GM10248 (cell line): ENCODE measurements around the gene KRT80.

Experiments used
- CTCF ChIA-PET: fragments of 300-600 bp; sonication (Branson Sonifier 250); formaldehyde crosslinking; extraction: SDS; loops from one replicate; lab custom pipeline; 2021; ENCODE audit warnings: antibody characterized with exemption; lab: Yijun Ruan, JAX
- POLR2A ChIA-PET: fragments of 350-650 bp; sonication (Branson Sonifier 250); formaldehyde crosslinking; extraction: SDS; loops from one replicate; lab custom pipeline; 2020; ENCODE audit warnings: antibody characterized with exemption; lab: Yijun Ruan, JAX
- DNase-seq: peaks from one replicate; pipeline ENCODE4 v3.0.0; 2012; ENCODE audit errors: extremely low spot score
- TF ChIP-seq, protein P1 (sequence below): IDR thresholded peaks from 2 replicates; pipeline ENCODE4 v1.5.1; 2012; ENCODE audit warnings: mild to moderate bottlenecking, low read depth; ENCODE audit errors: extremely low read depth, missing control alignments, control extremely low read depth

Gene KRT80

DNA sequence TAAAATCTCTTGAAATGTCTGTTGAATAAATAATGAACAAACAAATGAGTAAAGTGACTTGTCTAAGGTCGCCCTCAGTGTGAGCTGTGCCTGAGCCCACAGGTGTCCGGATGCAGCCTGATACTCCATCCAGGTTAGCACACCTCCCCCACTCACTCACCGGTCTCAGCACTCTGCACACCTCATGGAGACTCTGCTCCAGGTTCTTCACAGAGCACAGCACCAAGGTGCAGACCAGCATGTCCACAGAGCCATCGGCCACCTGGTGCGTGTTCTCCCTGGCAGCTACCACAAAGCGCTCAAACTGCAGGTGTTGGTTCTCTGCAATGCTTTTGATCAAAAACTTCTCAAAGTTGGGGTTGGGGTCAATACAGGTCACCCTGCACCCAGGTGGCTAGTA is 37.1 kb upstream of the KRT80 start:
- TF ChIP-seq, protein P1, sequence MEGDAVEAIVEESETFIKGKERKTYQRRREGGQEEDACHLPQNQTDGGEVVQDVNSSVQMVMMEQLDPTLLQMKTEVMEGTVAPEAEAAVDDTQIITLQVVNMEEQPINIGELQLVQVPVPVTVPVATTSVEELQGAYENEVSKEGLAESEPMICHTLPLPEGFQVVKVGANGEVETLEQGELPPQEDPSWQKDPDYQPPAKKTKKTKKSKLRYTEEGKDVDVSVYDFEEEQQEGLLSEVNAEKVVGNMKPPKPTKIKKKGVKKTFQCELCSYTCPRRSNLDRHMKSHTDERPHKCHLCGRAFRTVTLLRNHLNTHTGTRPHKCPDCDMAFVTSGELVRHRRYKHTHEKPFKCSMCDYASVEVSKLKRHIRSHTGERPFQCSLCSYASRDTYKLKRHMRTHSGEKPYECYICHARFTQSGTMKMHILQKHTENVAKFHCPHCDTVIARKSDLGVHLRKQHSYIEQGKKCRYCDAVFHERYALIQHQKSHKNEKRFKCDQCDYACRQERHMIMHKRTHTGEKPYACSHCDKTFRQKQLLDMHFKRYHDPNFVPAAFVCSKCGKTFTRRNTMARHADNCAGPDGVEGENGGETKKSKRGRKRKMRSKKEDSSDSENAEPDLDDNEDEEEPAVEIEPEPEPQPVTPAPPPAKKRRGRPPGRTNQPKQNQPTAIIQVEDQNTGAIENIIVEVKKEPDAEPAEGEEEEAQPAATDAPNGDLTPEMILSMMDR: no peak
- CTCF ChIA-PET: no interaction called here

DNA sequence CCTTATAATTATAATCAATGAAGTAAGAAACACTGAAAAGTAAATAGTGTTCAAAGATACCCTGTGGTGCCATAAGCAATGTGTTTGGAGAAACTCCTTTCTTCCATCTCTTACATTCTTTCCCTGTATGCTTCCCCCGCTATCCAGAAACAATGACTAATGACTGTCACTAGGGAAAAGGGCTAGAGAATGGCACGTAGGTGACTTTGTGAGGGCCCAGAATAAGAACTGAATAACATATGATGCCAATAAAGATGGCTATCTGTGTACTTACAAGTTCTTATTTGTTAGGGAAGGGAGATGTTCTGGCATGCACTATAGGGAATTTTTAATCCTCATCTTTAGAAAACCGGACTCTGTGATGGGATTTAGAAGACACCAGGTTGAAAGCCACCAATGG is 36.6 kb upstream of the KRT80 start:
- TF ChIP-seq, protein P1: no peak
- ChIA-PET POLR2A (no interaction called here), CTCF (interaction anchor here (1.7 kb wide), 1 partner anchor 9 kb away, joined by 5 read pairs; no protein-coding TSS in a partner anchor)
- DNase-seq: no peak

More for the DNA sequence above, 37.1 kb upstream of the KRT80 start:
- no peak for DNase-seq
- POLR2A ChIA-PET: no interaction called here

DNA sequence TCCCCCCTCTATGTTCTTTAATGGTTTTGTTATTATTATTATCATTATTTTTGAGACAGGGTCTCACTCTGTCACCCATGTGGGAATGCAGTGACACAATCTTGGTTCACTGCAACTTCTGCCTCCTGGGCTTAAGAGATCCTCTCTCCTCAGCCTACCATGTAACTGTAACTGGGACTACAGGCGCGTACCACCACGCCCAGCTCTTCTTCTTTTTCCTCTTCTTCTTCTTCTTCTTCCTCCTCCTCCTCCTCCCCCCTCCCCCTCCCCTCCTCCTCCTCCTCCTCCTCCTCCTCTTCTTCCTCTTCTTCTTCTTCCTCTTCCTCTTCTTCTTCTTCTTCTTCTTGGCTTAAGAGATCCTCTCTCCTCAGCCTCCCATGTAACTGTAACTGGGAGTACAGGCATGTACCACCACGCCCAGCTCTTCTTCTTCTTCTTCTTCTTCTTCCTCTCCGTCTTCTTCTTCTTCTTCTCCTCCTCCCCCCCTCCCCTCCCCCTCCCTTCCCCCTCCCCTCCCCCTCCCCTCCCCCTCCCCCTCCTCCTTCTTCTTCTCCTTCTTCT is 35.9 kb upstream of the KRT80 start:
- ChIA-PET POLR2A (no interaction called here), CTCF (interaction anchor here (1.7 kb wide), 1 partner anchor 10 kb away, joined by 5 read pairs; no protein-coding TSS in a partner anchor)
- TF ChIP-seq, protein P1: no peak
- DNase-seq: no peak

DNA sequence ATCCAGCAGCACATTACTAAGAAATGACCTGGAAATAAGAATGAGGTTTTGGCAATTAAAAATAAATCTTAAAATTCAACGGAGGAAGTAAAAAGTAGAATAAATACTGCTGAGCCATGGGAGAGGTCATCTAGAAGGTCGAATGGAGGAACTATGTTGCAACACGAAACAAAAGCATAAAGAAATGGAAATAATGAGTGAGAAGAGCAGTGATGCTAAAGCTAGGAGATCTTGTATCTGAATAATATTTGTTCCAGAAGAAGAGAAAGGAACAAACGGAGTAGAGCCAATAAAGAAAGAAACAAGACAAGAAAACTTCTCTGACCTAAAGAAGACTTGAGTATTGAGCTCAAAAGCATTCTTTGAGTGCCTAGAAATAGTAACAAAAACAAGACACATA is 34.6 kb upstream of the KRT80 start:
- ChIA-PET CTCF (interaction anchor here (1.7 to 5.6 kb wide), 2 partner anchors 11 to 14 kb away, joined by 5 to 48 read pairs; no protein-coding TSS in a partner anchor), POLR2A (no interaction called here)
- TF ChIP-seq, protein P1: no peak

DNA sequence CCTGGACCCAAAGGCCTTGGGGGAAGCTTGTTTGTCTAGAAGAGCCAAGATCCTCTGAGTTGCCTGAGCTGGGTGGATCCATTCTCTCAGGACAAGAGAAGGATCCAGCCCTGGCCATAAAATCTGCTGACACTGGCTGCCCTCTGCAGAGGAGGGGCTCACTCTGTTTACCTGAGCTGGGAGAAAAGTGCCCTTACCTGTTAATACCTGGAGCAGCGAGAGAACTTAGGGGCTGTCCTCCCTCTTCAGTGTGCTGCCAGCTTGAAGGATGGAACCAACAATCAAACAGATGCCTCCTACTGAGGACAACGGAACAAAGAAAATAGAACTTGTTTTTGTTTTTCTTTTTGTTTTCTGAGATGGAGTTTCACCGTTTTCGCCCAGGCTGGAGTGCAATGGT is 33.9 kb upstream of the KRT80 start:
- POLR2A ChIA-PET: no interaction called here
- CTCF ChIA-PET: interaction anchor here (1.1 to 5.6 kb wide), 3 partner anchors 14 to 52 kb away, joined by 3 to 48 read pairs (median 3); no protein-coding TSS in a partner anchor
- TF ChIP-seq, protein P1: no peak
- DNase-seq: no peak

More for the DNA sequence above, 34.6 kb upstream of the KRT80 start:
- DNase-seq: no peak

DNA sequence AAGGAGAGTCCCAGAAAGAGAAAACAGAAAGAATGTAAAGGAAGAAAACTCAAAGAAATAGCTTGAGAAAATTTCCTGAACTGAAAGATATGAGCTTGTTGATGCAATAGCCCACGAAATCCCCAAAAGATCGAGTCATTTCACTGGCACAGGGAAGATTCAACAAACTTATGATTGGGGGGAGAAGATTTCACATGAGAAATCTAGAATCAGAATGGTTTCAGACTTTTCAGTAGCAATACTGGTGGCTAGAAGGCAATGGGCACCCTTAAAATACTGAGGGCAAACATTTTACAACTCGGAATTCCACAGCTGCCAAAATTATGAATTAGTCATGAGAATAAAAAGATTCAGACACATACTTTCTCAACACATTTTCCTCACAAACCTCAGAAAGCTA is 32.3 kb upstream of the KRT80 start:
- no peak for DNase-seq
- POLR2A ChIA-PET: no interaction called here
- CTCF ChIA-PET: interaction anchor here (0.7 to 5.6 kb wide), 5 partner anchors 11 to 55 kb away, joined by 3 to 48 read pairs (median 3); no protein-coding TSS in a partner anchor
- TF ChIP-seq, protein P1: no peak
